ENCODE measurements around the gene ARHGAP19. TPM values are rescaled to one million over a fixed set of nuclear protein-coding genes. Genes with fewer than 3 reads are reported as not detected.

Gene ARHGAP19
- total RNA-seq, 4 donors from 2014 or later: 4.5 to 19.4 (median 5.3) TPM

DNA sequence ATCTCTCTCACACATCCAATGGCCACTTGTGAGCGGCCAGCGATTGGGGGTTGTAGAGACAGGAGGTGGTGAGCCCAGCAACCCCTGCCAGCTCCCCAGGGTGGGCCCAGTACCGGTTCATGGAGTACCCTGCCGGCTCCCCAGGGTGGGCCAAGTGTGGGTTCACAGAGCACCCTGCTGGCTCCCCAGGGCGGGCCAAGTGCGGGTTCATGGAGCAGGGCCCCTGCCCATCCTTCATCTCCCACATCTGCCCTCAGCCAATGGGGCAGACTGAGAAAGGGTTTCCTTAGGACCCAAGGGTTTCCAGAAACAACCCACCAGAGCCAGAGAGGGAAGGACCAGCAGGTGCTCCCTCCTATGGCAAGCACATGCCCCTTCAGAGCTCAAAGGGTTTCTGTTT lies 85.3 kb downstream of the ARHGAP19 start:
- TF ChIP-seq, protein P1, sequence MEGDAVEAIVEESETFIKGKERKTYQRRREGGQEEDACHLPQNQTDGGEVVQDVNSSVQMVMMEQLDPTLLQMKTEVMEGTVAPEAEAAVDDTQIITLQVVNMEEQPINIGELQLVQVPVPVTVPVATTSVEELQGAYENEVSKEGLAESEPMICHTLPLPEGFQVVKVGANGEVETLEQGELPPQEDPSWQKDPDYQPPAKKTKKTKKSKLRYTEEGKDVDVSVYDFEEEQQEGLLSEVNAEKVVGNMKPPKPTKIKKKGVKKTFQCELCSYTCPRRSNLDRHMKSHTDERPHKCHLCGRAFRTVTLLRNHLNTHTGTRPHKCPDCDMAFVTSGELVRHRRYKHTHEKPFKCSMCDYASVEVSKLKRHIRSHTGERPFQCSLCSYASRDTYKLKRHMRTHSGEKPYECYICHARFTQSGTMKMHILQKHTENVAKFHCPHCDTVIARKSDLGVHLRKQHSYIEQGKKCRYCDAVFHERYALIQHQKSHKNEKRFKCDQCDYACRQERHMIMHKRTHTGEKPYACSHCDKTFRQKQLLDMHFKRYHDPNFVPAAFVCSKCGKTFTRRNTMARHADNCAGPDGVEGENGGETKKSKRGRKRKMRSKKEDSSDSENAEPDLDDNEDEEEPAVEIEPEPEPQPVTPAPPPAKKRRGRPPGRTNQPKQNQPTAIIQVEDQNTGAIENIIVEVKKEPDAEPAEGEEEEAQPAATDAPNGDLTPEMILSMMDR (IDR thresholded peaks at IDR 0.05): no peak
- ATAC-seq (ENCODE audit: low FRiP score) (no peak), DNase-seq (ENCODE audit: low spot score) (no peak)

DNA sequence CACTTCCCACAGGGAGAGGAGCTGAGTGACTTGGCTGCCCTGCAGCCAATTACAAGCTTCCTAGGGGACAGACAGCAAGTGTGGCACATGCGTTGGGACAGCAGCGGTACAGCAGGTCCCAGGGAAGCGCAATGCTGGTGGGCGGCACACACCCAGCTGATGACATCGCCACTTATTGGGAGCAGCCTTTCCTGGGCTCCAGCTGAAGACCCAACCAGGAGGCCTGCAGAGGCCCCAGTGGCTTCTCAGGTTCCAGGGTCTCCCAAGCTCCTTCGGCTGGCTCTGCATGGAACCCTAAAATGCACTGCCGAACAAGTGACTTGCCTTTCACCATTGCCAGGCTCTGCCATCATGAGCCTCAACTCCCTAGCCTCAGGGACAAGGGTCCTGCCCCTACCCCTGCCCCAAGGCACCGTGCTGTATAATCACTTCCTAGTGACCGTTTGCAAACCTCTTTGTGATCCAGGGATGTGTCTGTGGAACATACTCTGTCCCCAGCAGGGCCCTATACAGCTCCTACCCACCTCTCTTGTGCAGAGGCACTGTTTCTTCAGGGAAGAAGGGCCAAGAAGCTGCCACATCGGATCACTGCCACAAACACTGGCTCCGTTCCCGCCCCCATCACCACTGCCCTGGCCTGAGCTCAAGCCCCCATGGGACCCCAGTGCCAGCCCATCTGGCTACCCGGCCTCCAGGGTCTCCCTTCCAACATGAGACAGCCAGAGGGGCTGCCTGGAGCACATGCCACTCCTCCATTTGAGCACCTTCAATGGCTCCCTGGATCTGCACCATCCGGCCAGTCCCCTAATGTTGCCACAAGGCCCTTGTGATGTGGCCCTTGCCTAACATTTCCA lies 87.4 kb downstream of the ARHGAP19 start:
- DNase-seq (ENCODE audit: low spot score): no peak

DNA sequence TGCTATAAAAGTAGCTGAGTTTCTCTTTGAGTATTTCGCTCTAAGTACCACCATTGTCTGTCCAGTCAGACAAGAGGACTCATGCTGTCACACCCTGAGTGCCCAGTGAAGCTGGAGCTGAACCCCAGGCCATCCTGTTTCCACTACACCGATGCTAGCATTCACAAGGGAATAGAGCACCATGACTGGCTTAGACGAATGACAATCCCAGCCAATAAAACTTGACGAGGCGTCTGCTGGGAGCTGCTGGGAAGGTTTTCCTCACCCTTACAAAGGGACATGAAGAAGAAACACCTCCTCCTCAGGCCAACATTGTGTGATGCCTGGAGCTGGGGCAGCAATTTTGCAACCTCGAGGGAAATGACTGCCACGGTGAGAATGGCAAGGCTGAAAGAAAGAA lies 89.2 kb downstream of the ARHGAP19 start:
- ATAC-seq (ENCODE audit: low FRiP score) (no peak), DNase-seq (ENCODE audit: low spot score) (no peak)

More for the DNA sequence above, 87.4 kb downstream of the ARHGAP19 start:
- TF ChIP-seq, protein P1 (IDR thresholded peaks at IDR 0.05): no peak
- no peak for ATAC-seq (ENCODE audit: low FRiP score)

GRCh38 chr10:97200616-97201015 lies 91.8 kb downstream of the ARHGAP19 start:
- DNase-seq (ENCODE audit: low spot score) (no peak), ATAC-seq (ENCODE audit: low FRiP score) (no peak)
- TF ChIP-seq, protein P1 (IDR thresholded peaks at IDR 0.05): no peak

More for the DNA sequence above, 89.2 kb downstream of the ARHGAP19 start:
- TF ChIP-seq, protein P1 (IDR thresholded peaks at IDR 0.05): no peak

DNA sequence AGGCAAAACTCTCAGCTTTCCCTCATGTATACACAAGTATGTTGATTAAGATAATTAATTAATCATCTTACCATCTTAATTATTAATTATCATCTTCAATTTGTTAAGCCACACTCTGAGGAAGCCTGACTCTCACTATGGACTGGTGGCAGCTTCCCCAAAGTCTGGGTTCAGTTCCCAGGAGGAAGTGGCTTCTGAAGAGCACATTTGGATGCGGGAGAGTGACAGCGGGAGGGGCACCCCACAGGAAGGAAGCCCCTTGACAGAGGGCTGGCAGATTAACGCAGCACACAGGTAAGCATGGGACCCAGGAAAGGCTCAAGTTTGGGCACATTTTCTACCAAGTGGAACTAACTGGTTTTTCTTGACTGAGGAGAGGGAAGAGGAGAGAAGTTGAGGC lies 93.3 kb downstream of the ARHGAP19 start:
- DNase-seq (ENCODE audit: low spot score): no peak
- no peak for ATAC-seq (ENCODE audit: low FRiP score)
- TF ChIP-seq, protein P1 (IDR thresholded peaks at IDR 0.05): no peak

- DNase-seq (ENCODE audit: low spot score) (no peak), ATAC-seq (ENCODE audit: low FRiP score) (no peak)
- TF ChIP-seq, protein P1 (IDR thresholded peaks at IDR 0.05): no peak
Measured at GRCh38 chr10:97197030-97197500, 95.4 kb downstream of the ARHGAP19 start.

All from omental fat pad (tissue), 4 donors.